ENCODE data around the gene PTPN21.

PTPN21 gene

GRCh38 chr14:88468406-88468805 is 86.4 kb downstream of the PTPN21 start:
- DNase-seq (ENCODE audit: low spot score): no peak

- DNase-seq (ENCODE audit: low spot score): peak; percentile 31
Measured at GRCh38 chr14:88463318-88463717, 91.5 kb downstream of the PTPN21 start.

- no peak for DNase-seq (ENCODE audit: low spot score)
Measured at GRCh38 chr14:88454886-88455285, 99.9 kb downstream of the PTPN21 start.

GRCh38 chr14:88452231-88452630 is 102.6 kb downstream of the PTPN21 start:
- no peak for DNase-seq (ENCODE audit: low spot score)

GRCh38 chr14:88439088-88439487 is 115.7 kb downstream of the PTPN21 start:
- DNase-seq (ENCODE audit: low spot score): no peak

- no peak for DNase-seq (ENCODE audit: low spot score)
Measured at GRCh38 chr14:88437658-88438057, 117.1 kb downstream of the PTPN21 start.

- DNase-seq (ENCODE audit: low spot score): no peak
Measured at GRCh38 chr14:88430976-88431375, 123.8 kb downstream of the PTPN21 start.

- no peak for DNase-seq (ENCODE audit: low spot score)
Measured at GRCh38 chr14:88426271-88426670, 128.5 kb downstream of the PTPN21 start.

- no peak for DNase-seq (ENCODE audit: low spot score)
Measured at GRCh38 chr14:88424573-88424972, 130.2 kb downstream of the PTPN21 start.

- DNase-seq (ENCODE audit: low spot score): no peak
Measured at GRCh38 chr14:88422919-88423650, 131.7 kb downstream of the PTPN21 start.

- DNase-seq (ENCODE audit: low spot score): no peak
Measured at GRCh38 chr14:88422047-88422446, 132.8 kb downstream of the PTPN21 start.

- no peak for DNase-seq (ENCODE audit: low spot score)
Measured at GRCh38 chr14:88421286-88421685, 133.5 kb downstream of the PTPN21 start.

- DNase-seq (ENCODE audit: low spot score): no peak
Measured at GRCh38 chr14:88420187-88420586, 134.6 kb downstream of the PTPN21 start.

GRCh38 chr14:88417594-88417993 is 137.2 kb downstream of the PTPN21 start:
- DNase-seq (ENCODE audit: low spot score): no peak

All from germinal center (tissue), 1 donor.